Measurements from ENCODE around the gene EPN2.

DNA sequence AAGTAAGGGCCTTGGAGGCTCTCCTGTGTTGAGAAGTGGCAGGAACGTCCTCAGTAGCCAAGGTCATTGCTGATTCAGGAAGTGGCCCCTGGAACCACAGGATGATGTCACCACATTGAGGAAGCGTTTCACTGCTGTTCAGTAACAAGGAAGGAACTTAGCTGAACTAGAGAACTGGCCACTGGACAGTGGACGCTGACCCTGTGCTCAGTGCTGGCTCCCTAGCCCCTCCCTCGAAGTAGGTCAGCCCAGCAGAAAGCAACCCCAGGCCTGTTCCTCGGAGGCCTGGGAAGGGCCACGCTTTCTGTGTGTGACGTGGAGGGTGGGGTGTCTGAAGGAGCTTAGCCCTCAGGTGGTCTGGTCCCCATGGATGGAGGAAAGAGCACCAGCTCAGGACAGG, 67.0 kb downstream of the EPN2 start:
- no peak for TF ChIP-seq POLR2A (IDR thresholded peaks at IDR 0.05)
- TF ChIP-seq CTCF (IDR thresholded peaks at IDR 0.05) = no peak
